GM12878 (cell line): ENCODE data around the gene CAVIN2. TPM values are rescaled to one million over a fixed set of nuclear protein-coding genes. Genes with fewer than 3 reads are reported as not detected.

Experiments used
- ATAC-seq: fragments of 200-7000 bp; cut with Tn5 transposase; 3 replicates; pipeline ENCODE4 v1.9.1; 2020; ENCODE audit warnings: mild to moderate bottlenecking, moderate library complexity
- BruUV-seq: library from RNA; stranded (reverse); fragments of 400-500 nt; replicated peaks from 2 replicates; lab custom pipeline; 2021; lab: Mats Ljungman, UMichigan
- CTCF ChIA-PET: fragments of 300-600 bp; sonication (Branson Sonifier 250); formaldehyde crosslinking; extraction: SDS; loops from one replicate; lab custom pipeline; 2021; ENCODE audit warnings: inconsistent platforms; lab: Yijun Ruan, JAX
- POLR2A ChIA-PET: fragments of 350-600 bp; formaldehyde crosslinking; extraction: SDS; loops from one replicate; lab custom pipeline; 2021; ENCODE audit warnings: inconsistent platforms; lab: Charles Lee
- RAD21 ChIA-PET: fragments of 300-600 bp; sonication (Branson Sonifier 250); formaldehyde crosslinking; loops from one replicate; lab custom pipeline; 2023; ENCODE audit warnings: antibody characterized with exemption; ENCODE audit not compliant: unreplicated experiment; lab: Charles Lee
- SMC1A ChIA-PET: fragments of 300-600 bp; sonication (Branson Sonifier 250); formaldehyde crosslinking; loops from one replicate; lab custom pipeline; 2023; ENCODE audit not compliant: unreplicated experiment, uncharacterized antibody; lab: Charles Lee
- DNase-seq: peaks from one replicate; pipeline ENCODE4 v3.0.0-alpha.2; 2011; ENCODE audit warnings: low read depth, low spot score
- FAIRE-seq: peaks from 3 replicates; lab custom pipeline; 2011; peaks lifted over from hg19 to GRCh38; lab: Jason Lieb, UNC
- H2AFZ ChIP-seq: 2 replicates; pipeline ENCODE4 v1.6.0; 2011; ENCODE audit warnings: low read depth, low read length, control low read depth; ENCODE audit not compliant: control insufficient read depth
- H3K27ac ChIP-seq: 2 replicates; pipeline ENCODE4 v1.5.1; 2011; ENCODE audit warnings: control low read depth; ENCODE audit not compliant: control insufficient read depth, insufficient read depth
- H3K27me3 ChIP-seq, 2 experiments: replicated peaks in 1 of 2; 2 replicates each; pipeline versions ENCODE4 v1.6.0 to v1.6.1; 2011; ENCODE audit warnings: low read length in 1 of 2; ENCODE audit not compliant: control insufficient read depth in 2 of 2, insufficient read depth in 2 of 2
- H3K36me3 ChIP-seq, 2 experiments: 2 replicates each; pipeline ENCODE4 v1.5.1; 2011; ENCODE audit warnings: low read length in 1 of 2; ENCODE audit not compliant: control insufficient read depth in 2 of 2, insufficient read depth in 2 of 2
- H3K4me1 ChIP-seq: 2 replicates; pipeline ENCODE4 v1.6.1; 2011; ENCODE audit warnings: mild to moderate bottlenecking, low read length, moderate library complexity, mixed read lengths; ENCODE audit not compliant: control insufficient read depth, insufficient read depth
- H3K4me2 ChIP-seq: 2 replicates; pipeline ENCODE4 v1.6.0; 2011; ENCODE audit warnings: control low read depth; ENCODE audit not compliant: control insufficient read depth, insufficient read depth
- H3K4me3 ChIP-seq: fragments of 200-600 bp; sonication (generic); 2 replicates; pipeline ENCODE4 v1.5.1; 2016
- H3K79me2 ChIP-seq: 2 replicates; pipeline ENCODE4 v1.6.0; 2011; ENCODE audit warnings: low read length; ENCODE audit not compliant: control insufficient read depth, insufficient read depth
- H3K9ac ChIP-seq: 2 replicates; pipeline ENCODE4 v1.8.0; 2011; ENCODE audit warnings: low read length, control low read depth, mixed read lengths; ENCODE audit not compliant: control insufficient read depth, insufficient read depth
- H3K9me3 ChIP-seq: replicated peaks from 3 replicates; pipeline ENCODE4 v1.5.1; 2011; ENCODE audit warnings: mild to moderate bottlenecking, low read length; ENCODE audit not compliant: control insufficient read depth, insufficient read depth
- H4K20me1 ChIP-seq: 2 replicates; pipeline ENCODE4 v1.6.0; 2011; ENCODE audit not compliant: control insufficient read depth, insufficient read depth
- BACH1 ChIP-seq: fragments of 450-650 bp; IDR thresholded peaks from 2 replicates; pipeline ENCODE4 v1.6.1; 2017; ENCODE audit warnings: mild to moderate bottlenecking, borderline replicate concordance
- BCL11A ChIP-seq: IDR thresholded peaks from 2 replicates; pipeline ENCODE4 v1.6.1; 2011; ENCODE audit warnings: low read depth, low read length
- KAT2A ChIP-seq: conservative IDR thresholded peaks from 2 replicates; pipeline ENCODE4 v1.6.1; 2011; ENCODE audit warnings: low read depth, low read length; ENCODE audit not compliant: control insufficient read depth
- MYC ChIP-seq: IDR thresholded peaks from 2 replicates; pipeline ENCODE4 v1.6.1; 2011; ENCODE audit warnings: mild to moderate bottlenecking, low read length, moderate library complexity, inconsistent platforms; ENCODE audit not compliant: insufficient read depth, insufficient replicate concordance, insufficient read length, severe bottlenecking
- NFYB ChIP-seq: IDR thresholded peaks from 2 replicates; pipeline ENCODE4 v1.6.1; 2011; ENCODE audit warnings: low read depth, mild to moderate bottlenecking, low read length, improper control_type of control experiment, moderate library complexity; ENCODE audit not compliant: insufficient read depth
- PAX8 ChIP-seq: fragments of 450-650 bp; IDR thresholded peaks from 2 replicates; pipeline ENCODE4 v1.6.1; 2017; ENCODE audit warnings: mild to moderate bottlenecking, moderate library complexity
- RELB ChIP-seq: fragments of 450-650 bp; IDR thresholded peaks from 2 replicates; pipeline ENCODE4 v1.6.1; 2017; ENCODE audit warnings: low read depth, mild to moderate bottlenecking, moderate library complexity
- RFX5 ChIP-seq: IDR thresholded peaks from 2 replicates; pipeline ENCODE4 v1.6.1; 2011; ENCODE audit warnings: low read depth, low read length, improper control_type of control experiment
- SIN3A ChIP-seq: IDR thresholded peaks from 2 replicates; pipeline ENCODE4 v1.6.1; 2012; ENCODE audit warnings: low read depth, low read length, improper control_type of control experiment
- SMAD5 ChIP-seq: IDR thresholded peaks from 2 replicates; pipeline ENCODE4 v1.6.1; 2016; ENCODE audit warnings: antibody characterized with exemption, low read depth
- TBL1XR1 ChIP-seq: IDR thresholded peaks from 2 replicates; pipeline ENCODE4 v1.6.1; 2012; ENCODE audit warnings: low read depth, low read length, improper control_type of control experiment
- ZNF384 ChIP-seq: IDR thresholded peaks from 2 replicates; pipeline ENCODE4 v1.6.1; 2012; ENCODE audit warnings: low read depth, mild to moderate bottlenecking, low read length, improper control_type of control experiment, borderline replicate concordance
- WGBS: methylation state at CpG from one replicate; pipeline ENCODE4 v1.1.6; 2016; ENCODE audit warnings: low lambda C conversion rate; ENCODE audit not compliant: insufficient replicate concordance, insufficient coverage; ENCODE audit errors: missing lambda C conversion rate; 5-methylcytosine and 5-hydroxymethylcytosine counted together
- in situ Hi-C: fragments of 300-500 bp; cut with MboI; formaldehyde crosslinking; loops from 9 replicates; pipeline ENCODE4 v1.14.3; 2018; ENCODE audit warnings: mixed read lengths
- intact Hi-C: fragments of 100-400 bp; cut with micrococcal nuclease; formaldehyde crosslinking; loops from one replicate; pipeline ENCODE4 v1.14.2; 2022; ENCODE audit not compliant: unreplicated experiment
- polyA plus RNA-seq, 11 experiments: library from polyadenylated mRNA; depleted of rRNA in 4 of 11; unstranded in 6 of 11; stranded (reverse) in 5 of 11; fragments of >200 nt; fragmentation: Nextera tagmentation in 4 of 11; fragmentation: Illumina TruSeq in 1 of 11; extraction: Ambion mirVana in 4 of 11; extraction: Trizol in 1 of 11; gene quantifications; 1 replicate in 1 of 11; 2 replicates in 10 of 11; pipeline versions ENCODE4 v1.2.1 to v1.2.3, GENCODE V29; 2011 to 2016; ENCODE audit warnings: inconsistent platforms in 2 of 11, missing spikeins in 2 of 11, low read depth in 1 of 11
- total RNA-seq, 4 experiments: library from RNA; depleted of rRNA in 3 of 4; stranded (reverse); fragments of >200 nt in 3 of 4; fragmentation: Illumina TruSeq in 1 of 4; extraction: Trizol in 1 of 4; gene quantifications; 2 replicates each; pipeline versions ENCODE4 v1.2.1 to v1.2.3, GENCODE V29; 2013 to 2021

Gene CAVIN2
- total and polyA plus RNA-seq, 10 of the 15 experiments (the other 5 are each of a cell fraction or from before 2014, with no cell fraction given) = not detected

GRCh38 chr2:191885650-191886049, 38.8 kb upstream of the CAVIN2 start:
- BruUV-seq = no TSS peak
- ChIA-PET SMC1A (interaction anchor here (1.0 kb wide), 1 partner anchor 51 kb away, joined by 3 read pairs; no protein-coding TSS in a partner anchor), CTCF (no interaction called here), POLR2A (no interaction called here), RAD21 (no interaction called here)
- no peaks in the 10 kb centered on the region for H3K9me3 ChIP-seq
- no peaks in the 10 kb centered on the region for H3K79me2 ChIP-seq
- no peaks in the 10 kb centered on the region for H3K36me3 ChIP-seq
- in situ Hi-C loops (no loop called here), intact Hi-C loops (no loop called here)
- ATAC-seq (no peak), DNase-seq (no peak), FAIRE-seq (no peak)
- H3K4me2 ChIP-seq = no peak overlapping the region
- H4K20me1 ChIP-seq = no peaks in the 10 kb centered on the region
- TF ChIP-seq NFYB (no peak), ZNF384 (no peak), TBL1XR1 (no peak), BCL11A (no peak), PAX8 (no peak), KAT2A (no peak), MYC (no peak), RFX5 (no peak), SIN3A (no peak), SMAD5 (no peak), BACH1 (no peak), RELB (no peak)
- no peaks in the 10 kb centered on the region; a peak in 1 of 4 replicates for H3K27me3 ChIP-seq
- WGBS = 30% methylated on average over 6 of the region's 6 CpGs
- H3K27ac ChIP-seq = no peak overlapping the region
- H3K4me3 ChIP-seq = no peak overlapping the region
- no peaks in the 10 kb centered on the region for H3K4me1 ChIP-seq
- H3K9ac ChIP-seq = no peak overlapping the region
- no peak overlapping the region for H2AFZ ChIP-seq
